GM21390 (cell line): ENCODE results near the gene CCDC6.
"Not testable (repeated sequence)": the region's sequence is repeated elsewhere in the genome, so short reads cannot be mapped to it uniquely, and the experiment has no call there.

Source experiments
- ATAC-seq: cut with Tn5 transposase; IDR thresholded peaks from one replicate; pipeline ENCODE4 v1.9.1; 2021; ENCODE audit not compliant: unreplicated experiment

CCDC6 gene

DNA sequence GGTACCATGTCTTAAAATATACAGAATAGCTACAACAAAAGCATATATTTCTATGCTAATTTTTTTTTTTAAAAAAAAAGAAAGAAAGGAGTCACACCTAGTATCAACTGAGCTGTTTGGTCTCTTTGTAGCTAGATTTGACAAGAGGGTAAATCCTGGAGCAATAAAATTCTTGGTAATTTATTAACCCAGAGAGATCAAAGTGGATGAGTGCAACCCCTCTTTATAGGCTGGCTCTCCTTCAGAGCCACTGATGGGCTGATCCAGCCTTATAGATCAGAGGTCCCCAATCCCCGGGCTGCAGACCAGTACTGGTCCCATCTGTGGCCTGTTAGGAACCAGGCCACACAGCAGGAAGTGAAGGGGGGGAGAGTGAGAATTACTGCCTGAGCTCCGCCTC, 133.3 kb downstream of the CCDC6 start:
- no peak for ATAC-seq

DNA sequence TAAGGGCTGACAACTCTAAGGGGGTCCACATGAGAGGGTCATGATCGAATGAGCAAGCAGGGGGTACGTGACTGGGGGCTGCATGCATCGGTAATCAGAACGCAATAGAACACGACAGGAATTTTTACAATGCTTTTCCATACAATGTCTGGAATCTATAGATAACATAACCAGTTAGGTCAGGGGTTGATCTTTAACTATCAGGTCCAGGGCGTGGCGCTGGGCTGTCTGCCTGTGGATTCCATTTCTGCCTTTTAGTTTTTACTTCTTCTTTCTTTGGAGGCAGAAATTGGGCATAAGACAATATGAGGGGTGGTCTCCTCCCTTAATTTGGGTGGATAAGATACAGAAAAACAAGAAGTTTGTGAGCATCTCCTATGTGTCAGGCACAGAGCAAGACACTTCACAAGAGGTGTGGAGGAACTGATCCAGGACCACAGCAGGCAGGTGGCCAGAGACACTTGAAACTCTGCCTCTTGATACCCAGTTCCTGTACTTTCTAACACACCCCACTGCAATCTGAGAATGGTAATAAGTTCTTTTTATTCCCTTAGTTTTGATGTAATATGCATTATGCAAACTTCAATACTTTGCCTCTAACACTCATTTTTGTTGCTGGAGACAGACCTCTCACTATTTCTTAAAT, 135.1 kb downstream of the CCDC6 start:
- ATAC-seq, result no peak

DNA sequence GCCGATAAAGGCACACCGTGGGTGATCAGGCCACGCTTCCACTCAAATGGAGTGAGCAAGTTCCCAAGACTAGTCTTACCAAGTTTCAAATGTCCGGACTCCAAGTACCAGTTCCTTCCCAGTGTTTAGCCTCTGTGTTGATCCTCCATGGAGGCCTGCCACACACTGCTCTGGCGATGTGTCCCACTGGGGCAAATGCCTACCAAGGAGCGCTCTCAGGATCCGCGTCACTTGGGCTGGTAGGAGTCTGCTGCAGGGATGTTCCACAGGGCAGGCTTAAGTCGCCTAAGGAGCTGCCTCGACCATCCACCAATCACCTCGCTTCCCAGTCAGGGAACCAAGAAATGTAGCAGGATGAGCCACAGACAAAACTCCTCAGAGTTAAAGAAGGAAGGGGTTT, 135.7 kb downstream of the CCDC6 start:
- ATAC-seq, result no peak

DNA sequence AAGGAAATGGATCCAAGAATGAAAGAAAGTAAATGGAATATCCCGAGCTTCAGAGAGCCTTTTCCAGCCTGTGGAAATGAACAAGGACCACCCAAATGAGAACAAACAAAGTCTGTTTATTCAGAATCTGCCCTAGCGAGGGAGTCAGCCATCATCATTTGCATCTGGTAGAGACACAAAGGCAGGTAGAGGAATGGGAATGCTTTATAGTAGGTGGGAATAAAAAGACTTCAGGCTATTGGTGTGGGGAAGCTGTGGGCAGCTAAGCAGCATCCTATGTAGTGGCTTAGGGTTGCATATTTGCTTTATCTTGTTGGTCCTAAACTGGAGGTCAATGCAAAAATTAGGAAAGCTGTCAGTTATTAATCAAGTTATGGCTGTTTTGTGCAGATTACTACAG, 143.9 kb downstream of the CCDC6 start:
- no peak for ATAC-seq

DNA sequence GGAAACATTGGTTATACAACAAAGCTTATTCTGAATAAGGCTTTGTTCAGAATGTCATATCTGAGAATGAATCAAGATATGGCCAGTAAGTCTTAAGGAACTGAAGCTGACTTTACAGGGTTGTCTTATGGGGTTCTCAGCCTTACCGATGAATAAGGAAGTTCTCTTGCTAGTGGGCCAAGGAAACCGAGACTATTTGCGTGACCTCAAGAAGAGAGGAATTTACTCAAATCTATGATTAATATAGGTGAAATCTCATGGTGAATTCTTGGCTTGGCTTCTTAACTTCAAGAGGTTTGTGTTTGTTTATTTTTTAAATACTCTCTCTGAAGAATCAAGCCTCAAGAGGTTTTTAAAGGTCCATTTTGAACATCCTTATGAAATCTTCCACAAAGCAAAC, 148.4 kb downstream of the CCDC6 start:
- no peak for ATAC-seq

DNA sequence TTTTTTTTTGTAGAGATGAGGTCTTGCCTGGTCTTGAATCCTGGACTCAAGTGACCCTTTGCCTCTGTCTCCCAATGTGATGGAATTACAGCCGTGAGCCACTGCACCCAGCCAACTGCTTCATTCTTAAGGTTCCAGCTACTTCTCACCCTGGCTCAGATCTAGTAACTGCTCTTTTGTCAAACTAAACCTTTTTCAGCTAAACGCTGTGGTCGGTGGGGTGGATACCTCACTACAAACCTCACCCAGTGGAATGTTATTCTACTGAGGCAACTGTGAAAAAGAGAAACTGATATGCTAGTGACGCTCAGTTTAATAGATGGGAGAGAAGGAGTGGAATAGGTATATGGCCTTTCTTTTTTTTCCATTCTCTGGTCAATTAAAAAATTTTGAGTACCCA, 151.4 kb downstream of the CCDC6 start:
- no peak for ATAC-seq

DNA sequence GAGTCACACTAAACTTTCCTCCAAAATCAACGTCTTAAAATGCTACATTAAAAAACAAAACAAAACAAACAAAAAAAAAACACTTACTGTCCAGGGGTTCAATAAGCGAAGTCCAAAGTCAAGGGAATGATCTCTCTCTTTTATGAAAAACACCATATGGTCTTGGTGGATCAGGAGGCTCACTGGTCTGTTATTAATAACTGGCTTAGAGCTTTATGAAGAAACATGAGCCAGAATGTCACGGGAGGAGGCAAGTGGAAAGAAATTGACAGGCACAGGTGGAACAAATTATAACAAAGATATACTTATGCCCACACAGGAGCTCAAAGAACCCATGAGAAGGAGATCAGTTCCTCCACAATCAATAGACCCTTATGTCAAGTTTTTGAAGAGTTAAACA, 153.1 kb downstream of the CCDC6 start, which contains the start of gene MRLN:
TSS of gene MRLN (minus strand) at position 189 of the 400 bp plus-strand sequence.
- no peak for ATAC-seq

DNA sequence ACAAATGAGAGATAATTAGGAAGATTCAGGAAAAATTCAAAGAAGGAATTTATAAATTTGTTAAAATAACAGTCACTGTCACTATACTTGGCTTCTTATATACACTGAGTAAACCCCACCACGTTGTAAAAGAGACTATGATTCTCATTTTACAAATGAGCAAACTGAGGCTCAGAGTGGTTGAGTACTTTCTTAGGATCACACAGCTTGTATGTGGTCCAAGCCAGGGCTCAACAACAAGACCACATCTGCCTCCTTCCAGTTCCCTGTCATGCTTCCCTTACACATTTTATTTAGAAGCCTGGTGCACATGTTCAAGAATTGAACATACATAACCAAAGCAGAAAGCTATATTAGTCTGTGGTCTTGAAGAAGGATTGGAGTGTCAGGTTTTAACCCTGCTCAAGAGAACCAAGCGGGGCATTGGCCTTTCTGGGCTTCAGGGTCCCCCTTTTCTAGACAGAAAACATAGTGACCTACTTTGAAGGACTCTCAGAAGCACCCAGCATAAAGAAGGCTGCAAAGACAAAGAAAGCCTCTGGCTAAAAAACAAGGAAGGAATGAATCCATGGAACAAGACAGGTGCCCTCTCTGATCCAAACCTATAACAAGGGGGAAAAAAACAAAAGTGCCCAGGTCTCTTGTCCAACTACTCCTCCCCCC, 153.9 kb downstream of the CCDC6 start:
- no peak for ATAC-seq

DNA sequence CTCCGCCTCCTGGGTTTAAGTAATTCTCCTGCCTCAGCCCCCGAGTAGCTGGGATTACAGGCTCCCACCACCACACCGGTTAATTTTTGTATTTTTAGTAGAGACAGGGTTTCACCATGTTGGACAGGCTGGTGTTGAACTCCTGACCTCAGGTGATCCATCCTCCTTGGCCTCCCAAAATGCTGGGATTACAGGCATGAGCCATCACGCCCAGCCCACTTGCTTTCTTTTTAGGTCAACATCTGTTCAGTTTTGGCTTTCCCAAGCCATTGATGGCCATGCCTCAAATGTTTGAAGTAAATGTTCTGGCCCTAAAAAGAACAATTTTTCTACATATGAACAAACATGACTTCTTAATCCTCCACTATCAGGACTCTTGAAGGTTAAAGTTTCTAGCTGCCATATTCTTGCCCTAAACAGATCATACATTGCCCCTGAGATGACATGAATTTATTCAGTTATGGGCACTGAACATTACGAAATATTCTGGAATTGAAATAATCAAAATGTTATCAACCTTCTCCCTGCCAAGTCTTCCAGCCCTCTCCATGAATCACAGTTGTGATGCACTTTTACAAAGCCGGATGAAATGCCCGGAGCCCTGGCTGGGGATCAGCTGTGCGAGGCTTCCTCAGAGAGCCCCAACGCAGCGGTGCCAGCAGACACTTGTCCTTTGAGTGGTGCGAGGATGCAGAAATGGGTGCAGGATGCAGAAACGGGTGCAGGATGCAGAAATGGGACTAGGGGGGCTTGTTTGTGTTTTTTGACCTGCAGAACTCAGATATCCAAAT, 156.0 kb downstream of the CCDC6 start:
- no peak for ATAC-seq

DNA sequence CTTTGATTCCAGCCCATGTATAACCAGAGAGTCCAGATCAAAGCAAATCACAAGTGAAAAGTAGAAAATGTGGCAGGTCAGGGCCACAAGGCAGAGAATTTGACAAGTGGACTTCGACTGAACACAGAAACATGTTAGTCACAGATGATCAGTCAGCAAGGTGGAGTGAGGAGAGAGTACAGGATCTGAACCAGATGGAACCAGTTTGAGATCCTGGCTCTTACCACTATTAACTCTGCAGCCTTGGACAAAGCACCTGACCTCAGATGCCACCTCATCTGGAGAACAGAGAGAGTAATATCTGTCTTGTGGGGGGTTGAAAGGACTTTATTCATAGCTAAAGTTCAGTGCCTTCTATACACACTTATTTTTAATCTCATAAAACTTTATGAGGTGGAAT, 157.5 kb downstream of the CCDC6 start:
- ATAC-seq, result no peak

DNA sequence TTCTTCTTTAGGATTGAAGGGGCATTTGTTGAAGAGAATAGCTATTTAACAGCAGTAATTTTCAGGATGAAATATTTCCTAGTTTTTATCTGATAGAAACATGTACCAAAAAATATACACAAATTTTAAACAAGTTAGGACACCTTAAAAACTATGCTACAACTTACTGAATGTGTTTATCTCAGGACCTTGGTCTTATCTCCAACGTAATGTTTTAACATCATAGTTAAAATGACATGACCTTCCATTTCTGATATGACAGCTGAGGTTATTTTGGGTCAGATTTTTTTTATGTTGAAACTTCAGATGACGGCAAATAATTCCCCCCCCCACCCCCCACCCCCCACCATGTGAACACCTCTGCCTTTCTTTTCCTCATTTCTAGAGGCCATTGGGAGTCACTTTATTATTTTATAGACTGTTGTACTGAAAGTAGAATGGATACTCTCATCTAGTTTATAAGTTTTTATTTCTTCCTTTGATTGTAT, 161.1 kb downstream of the CCDC6 start:
- no peak for ATAC-seq

DNA sequence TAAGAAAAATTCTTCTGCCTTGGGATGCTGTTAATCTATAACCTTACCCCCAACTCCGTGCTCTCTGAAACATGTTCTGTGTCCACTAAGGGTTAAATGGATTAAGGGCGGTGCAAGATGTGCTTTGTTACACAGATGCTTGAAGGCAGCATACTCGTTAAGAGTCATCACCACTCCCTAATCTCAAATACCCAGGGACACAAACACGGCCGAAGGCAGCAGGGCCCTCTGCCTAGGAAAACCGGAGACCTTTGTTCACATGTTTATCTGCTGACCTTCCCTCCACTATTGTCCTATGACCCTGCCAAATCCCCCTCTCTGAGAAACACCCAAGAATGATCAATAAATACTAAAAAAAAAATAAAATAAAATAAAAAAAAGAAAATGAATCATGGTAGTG, 161.6 kb downstream of the CCDC6 start:
- ATAC-seq, result not testable (repeated sequence)

DNA sequence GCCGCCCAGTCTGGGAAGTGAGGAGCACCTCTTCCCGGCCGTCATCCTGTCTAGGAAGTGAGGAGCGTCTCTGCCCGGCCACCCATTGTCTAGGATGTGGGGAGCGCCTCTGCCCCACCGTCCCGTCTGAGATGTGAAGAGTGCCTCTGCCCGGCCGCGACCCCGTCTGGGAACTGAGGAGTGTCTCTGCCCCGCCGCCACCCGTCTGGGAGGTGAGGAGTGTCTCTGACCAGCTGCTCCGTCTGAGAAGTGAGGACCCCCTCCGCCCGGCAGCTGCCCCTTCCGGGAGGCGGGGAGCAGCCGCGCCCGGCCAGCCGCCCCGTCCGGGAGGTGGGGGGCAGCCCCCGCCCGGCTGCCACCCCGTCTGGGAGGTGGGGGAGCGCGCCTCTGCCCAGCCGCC, 162.2 kb downstream of the CCDC6 start:
- ATAC-seq, result not testable (repeated sequence)

DNA sequence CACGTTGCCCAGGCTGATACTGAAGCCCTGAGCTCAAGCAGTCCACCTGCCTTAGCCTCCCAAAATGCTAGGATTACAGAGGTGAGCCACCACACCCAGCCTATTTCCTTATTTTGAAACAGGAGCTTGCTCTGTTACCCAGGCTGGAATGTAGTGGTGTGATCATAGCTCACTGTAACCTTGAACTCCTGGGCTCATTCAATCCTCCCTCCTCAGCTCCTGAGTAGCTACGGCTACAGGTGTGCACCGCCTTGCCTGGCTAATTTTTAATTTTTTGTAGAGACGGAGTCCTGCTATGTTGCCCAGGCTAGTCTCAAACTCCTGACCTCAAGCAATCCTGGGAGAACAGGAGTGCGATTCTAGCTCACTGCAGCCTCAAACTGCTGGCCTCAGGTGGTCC, 164.8 kb downstream of the CCDC6 start:
- ATAC-seq, result no peak

DNA sequence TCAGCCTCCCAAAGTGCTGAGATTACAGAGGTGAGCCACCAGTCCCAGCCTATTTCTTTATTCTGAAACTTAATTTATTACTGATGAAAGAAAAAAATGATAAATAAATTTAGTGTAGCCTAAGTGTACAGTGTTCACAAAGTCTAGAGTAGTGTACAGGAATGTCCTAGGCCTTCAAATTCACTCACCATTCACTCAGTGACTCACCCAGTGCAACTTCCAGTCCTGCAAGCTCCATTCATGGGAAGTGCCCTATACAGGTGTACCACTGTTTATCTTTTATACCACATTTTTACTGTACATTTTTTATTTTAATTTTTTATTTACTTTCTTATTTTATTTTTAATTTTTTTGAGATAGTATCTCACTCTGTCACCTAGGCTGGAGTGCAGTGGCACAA, 165.3 kb downstream of the CCDC6 start:
- ATAC-seq, result no peak
